Parathyroid adenoma (tissue), 2 donors: ENCODE measurements around the gene UBAC1.

Source experiments
- H2AFZ ChIP-seq: fragments of 300-600 bp; sonication (generic); one replicate; pipeline ENCODE4 v1.7.0; 2017; ENCODE audit warnings: antibody characterized with exemption, mild to moderate bottlenecking
- H3K27ac ChIP-seq: fragments of 300-600 bp; sonication (generic); one replicate; pipeline ENCODE4 v1.7.0; 2017
- H3K27me3 ChIP-seq: fragments of 300-600 bp; sonication (generic); one replicate; pipeline ENCODE4 v1.7.0; 2017; ENCODE audit warnings: low read length; ENCODE audit not compliant: control insufficient read depth, insufficient read depth
- H3K36me3 ChIP-seq: fragments of 300-600 bp; sonication (generic); one replicate; pipeline ENCODE4 v1.7.0; 2017; ENCODE audit warnings: low read length; ENCODE audit not compliant: control insufficient read depth, insufficient read depth
- H3K4me1 ChIP-seq: fragments of 300-600 bp; sonication (generic); one replicate; pipeline ENCODE4 v1.7.0; 2017; ENCODE audit warnings: control low read depth
- H3K4me2 ChIP-seq: fragments of 300-600 bp; sonication (generic); one replicate; pipeline ENCODE4 v1.7.0; 2017; ENCODE audit warnings: low read length
- H3K4me3 ChIP-seq: fragments of 300-600 bp; sonication (generic); one replicate; pipeline ENCODE4 v1.7.0; 2017; ENCODE audit warnings: low read depth, low read length
- H3K79me2 ChIP-seq: fragments of 300-600 bp; sonication (generic); one replicate; pipeline ENCODE4 v1.7.0; 2017; ENCODE audit warnings: control low read depth
- H3K9ac ChIP-seq: fragments of 300-600 bp; sonication (generic); one replicate; pipeline ENCODE4 v1.7.0; 2017; ENCODE audit warnings: mild to moderate bottlenecking
- H3K9me3 ChIP-seq: fragments of 300-600 bp; sonication (generic); one replicate; pipeline ENCODE4 v1.7.0; 2017; ENCODE audit warnings: low read length; ENCODE audit not compliant: control insufficient read depth
- CTCF ChIP-seq: fragments of 300-600 bp; sonication (generic); IDR thresholded peaks from one replicate; pipeline ENCODE4 v1.7.0; 2017; ENCODE audit warnings: antibody characterized with exemption, mild to moderate bottlenecking
- donor health status: primary hyperparathyroidism.

Gene UBAC1

GRCh38 chr9:135931349-135931820, 29.8 kb downstream of the UBAC1 start:
- Histone ChIP-seq H3K27ac (no peak overlapping the region), H2AFZ (no peak overlapping the region), H3K9me3 (no peaks in the 10 kb centered on the region), H3K4me2 (no peak overlapping the region), H3K4me3 (no peak overlapping the region), H3K9ac (no peak overlapping the region), H3K36me3 (no peaks in the 10 kb centered on the region), H3K4me1 (no peaks in the 10 kb centered on the region), H3K27me3 (no peaks in the 10 kb centered on the region), H3K79me2 (no peaks in the 10 kb centered on the region)
- TF ChIP-seq CTCF: no peak

- H3K4me1 ChIP-seq: no peaks in the 10 kb centered on the region
- no peak overlapping the region for H3K9ac ChIP-seq
Measured at GRCh38 chr9:135930446-135931345, 30.5 kb downstream of the UBAC1 start.

GRCh38 chr9:135929656-135930445, 31.3 kb downstream of the UBAC1 start:
- no peaks in the 10 kb centered on the region for H3K79me2 ChIP-seq
- H2AFZ ChIP-seq: no peak overlapping the region
- H3K36me3 ChIP-seq: no peaks in the 10 kb centered on the region
- no peaks in the 10 kb centered on the region for H3K9me3 ChIP-seq
- no peak overlapping the region for H3K4me3 ChIP-seq
- no peak for TF ChIP-seq CTCF
- H3K27ac ChIP-seq: no peak overlapping the region
- no peak overlapping the region for H3K4me2 ChIP-seq
- no peaks in the 10 kb centered on the region for H3K4me1 ChIP-seq
- H3K27me3 ChIP-seq: no peaks in the 10 kb centered on the region
- no peak overlapping the region for H3K9ac ChIP-seq

More at GRCh38 chr9:135930446-135931345, 30.5 kb downstream of the UBAC1 start:
- Histone ChIP-seq H2AFZ (no peak overlapping the region), H3K27me3 (no peaks in the 10 kb centered on the region), H3K9me3 (no peaks in the 10 kb centered on the region), H3K4me2 (no peak overlapping the region), H3K27ac (no peak overlapping the region), H3K36me3 (no peaks in the 10 kb centered on the region), H3K79me2 (no peaks in the 10 kb centered on the region), H3K4me3 (no peak overlapping the region)
- TF ChIP-seq CTCF: no peak

- no peak overlapping the region for H3K9ac ChIP-seq
- no peak overlapping the region for H3K27ac ChIP-seq
- no peak for TF ChIP-seq CTCF
- no peaks in the 10 kb centered on the region for H3K4me1 ChIP-seq
- no peak overlapping the region for H3K4me2 ChIP-seq
- no peak overlapping the region for H3K4me3 ChIP-seq
- no peak overlapping the region for H2AFZ ChIP-seq
- H3K36me3 ChIP-seq: no peaks in the 10 kb centered on the region
- H3K79me2 ChIP-seq: no peaks in the 10 kb centered on the region
- H3K9me3 ChIP-seq: no peaks in the 10 kb centered on the region
- no peaks in the 10 kb centered on the region for H3K27me3 ChIP-seq
Measured at GRCh38 chr9:135928731-135929655, 32.2 kb downstream of the UBAC1 start.
